ENCODE results near the gene MLANA.
"Not testable (repeated sequence)": the region's sequence is repeated elsewhere in the genome, so short reads cannot be mapped to it uniquely, and the experiment has no call there.

MLANA gene

GRCh38 chr9:5871785-5872184 is 18.9 kb upstream of the MLANA start:
- no peaks in the 10 kb centered on the region for H3K27me3 ChIP-seq (ENCODE audit: control insufficient read depth, insufficient read depth, low read length)
- H3K4me3 ChIP-seq (ENCODE audit: low read length), result no peak overlapping the region
- H3K4me1 ChIP-seq (ENCODE audit: control insufficient read depth, insufficient read depth, low read length), result no peaks in the 10 kb centered on the region
- H3K36me3 ChIP-seq (ENCODE audit: control insufficient read depth, insufficient read depth, low read length), result no peaks in the 10 kb centered on the region
- H3K9ac ChIP-seq (ENCODE audit: low read length), result no peak overlapping the region
- no peaks in the 10 kb centered on the region for H3K9me3 ChIP-seq (ENCODE audit: control insufficient read depth, low read length)

GRCh38 chr9:5872511-5872910 is 18.2 kb upstream of the MLANA start:
- Histone ChIP-seq H3K27me3 (ENCODE audit: control insufficient read depth, insufficient read depth, low read length) (no peaks in the 10 kb centered on the region), H3K36me3 (ENCODE audit: control insufficient read depth, insufficient read depth, low read length) (no peaks in the 10 kb centered on the region), H3K4me1 (ENCODE audit: control insufficient read depth, insufficient read depth, low read length) (no peaks in the 10 kb centered on the region), H3K4me3 (ENCODE audit: low read length) (no peak overlapping the region), H3K9ac (ENCODE audit: low read length) (no peak overlapping the region), H3K9me3 (ENCODE audit: control insufficient read depth, low read length) (no peaks in the 10 kb centered on the region)

- H3K36me3 ChIP-seq (ENCODE audit: control insufficient read depth, insufficient read depth, low read length), result no peaks in the 10 kb centered on the region
- H3K9me3 ChIP-seq (ENCODE audit: control insufficient read depth, low read length), result no peaks in the 10 kb centered on the region
- no peaks in the 10 kb centered on the region for H3K4me1 ChIP-seq (ENCODE audit: control insufficient read depth, insufficient read depth, low read length)
- H3K9ac ChIP-seq (ENCODE audit: low read length), result no peak overlapping the region
- no peaks in the 10 kb centered on the region for H3K27me3 ChIP-seq (ENCODE audit: control insufficient read depth, insufficient read depth, low read length)
- H3K4me3 ChIP-seq (ENCODE audit: low read length), result no peak overlapping the region
Measured at GRCh38 chr9:5873439-5873838, 17.2 kb upstream of the MLANA start.

GRCh38 chr9:5874048-5874447 is 16.6 kb upstream of the MLANA start:
- H3K4me1 ChIP-seq (ENCODE audit: control insufficient read depth, insufficient read depth, low read length), result no peaks in the 10 kb centered on the region
- no peaks in the 10 kb centered on the region for H3K36me3 ChIP-seq (ENCODE audit: control insufficient read depth, insufficient read depth, low read length)
- no peak overlapping the region for H3K4me3 ChIP-seq (ENCODE audit: low read length)
- no peak overlapping the region for H3K9ac ChIP-seq (ENCODE audit: low read length)
- H3K9me3 ChIP-seq (ENCODE audit: control insufficient read depth, low read length), result no peaks in the 10 kb centered on the region
- H3K27me3 ChIP-seq (ENCODE audit: control insufficient read depth, insufficient read depth, low read length), result no peaks in the 10 kb centered on the region

- no peak overlapping the region for H3K4me3 ChIP-seq (ENCODE audit: low read length)
- peaks cover 8% of the 10 kb centered on the region for H3K4me1 ChIP-seq (ENCODE audit: control insufficient read depth, insufficient read depth, low read length)
- no peak overlapping the region for H3K9ac ChIP-seq (ENCODE audit: low read length)
- no peaks in the 10 kb centered on the region for H3K9me3 ChIP-seq (ENCODE audit: control insufficient read depth, low read length)
- H3K27me3 ChIP-seq (ENCODE audit: control insufficient read depth, insufficient read depth, low read length), result no peaks in the 10 kb centered on the region
- no peaks in the 10 kb centered on the region for H3K36me3 ChIP-seq (ENCODE audit: control insufficient read depth, insufficient read depth, low read length)
Measured at GRCh38 chr9:5876026-5876425, 14.7 kb upstream of the MLANA start.

- Histone ChIP-seq H3K9me3 (ENCODE audit: control insufficient read depth, low read length) (no peaks in the 10 kb centered on the region), H3K4me1 (ENCODE audit: control insufficient read depth, insufficient read depth, low read length) (peaks cover 8% of the 10 kb centered on the region), H3K36me3 (ENCODE audit: control insufficient read depth, insufficient read depth, low read length) (no peaks in the 10 kb centered on the region), H3K9ac (ENCODE audit: low read length) (no peak overlapping the region), H3K4me3 (ENCODE audit: low read length) (no peak overlapping the region), H3K27me3 (ENCODE audit: control insufficient read depth, insufficient read depth, low read length) (no peaks in the 10 kb centered on the region)
Measured at GRCh38 chr9:5876711-5877110, 14.0 kb upstream of the MLANA start.

- H3K4me3 ChIP-seq (ENCODE audit: low read length), result no peak overlapping the region
- no peak overlapping the region for H3K9ac ChIP-seq (ENCODE audit: low read length)
- no peaks in the 10 kb centered on the region for H3K27me3 ChIP-seq (ENCODE audit: control insufficient read depth, insufficient read depth, low read length)
- H3K36me3 ChIP-seq (ENCODE audit: control insufficient read depth, insufficient read depth, low read length), result no peaks in the 10 kb centered on the region
- peaks cover 8% of the 10 kb centered on the region for H3K4me1 ChIP-seq (ENCODE audit: control insufficient read depth, insufficient read depth, low read length)
- no peaks in the 10 kb centered on the region for H3K9me3 ChIP-seq (ENCODE audit: control insufficient read depth, low read length)
Measured at GRCh38 chr9:5879419-5880181, 11.1 kb upstream of the MLANA start.

GRCh38 chr9:5882244-5883012 is 8.3 kb upstream of the MLANA start:
- H3K9ac ChIP-seq (ENCODE audit: low read length); H3K9me3 ChIP-seq (ENCODE audit: control insufficient read depth, low read length); H3K4me1 ChIP-seq (ENCODE audit: control insufficient read depth, insufficient read depth, low read length): not testable (repeated sequence)

GRCh38 chr9:5884191-5884590 is 6.5 kb upstream of the MLANA start:
- no peak overlapping the region for H3K4me3 ChIP-seq (ENCODE audit: low read length)
- H3K4me1 ChIP-seq (ENCODE audit: control insufficient read depth, insufficient read depth, low read length), result peaks cover 7% of the 10 kb centered on the region
- H3K9ac ChIP-seq (ENCODE audit: low read length), result no peak overlapping the region
- H3K36me3 ChIP-seq (ENCODE audit: control insufficient read depth, insufficient read depth, low read length), result no peaks in the 10 kb centered on the region
- H3K27me3 ChIP-seq (ENCODE audit: control insufficient read depth, insufficient read depth, low read length), result no peaks in the 10 kb centered on the region
- H3K9me3 ChIP-seq (ENCODE audit: control insufficient read depth, low read length), result no peaks in the 10 kb centered on the region

More at GRCh38 chr9:5882244-5883012, 8.3 kb upstream of the MLANA start:
- H3K4me3 ChIP-seq (ENCODE audit: low read length); H3K27me3 ChIP-seq (ENCODE audit: control insufficient read depth, insufficient read depth, low read length); H3K36me3 ChIP-seq (ENCODE audit: control insufficient read depth, insufficient read depth, low read length): not testable (repeated sequence)

GRCh38 chr9:5886114-5886939 is 4.4 kb upstream of the MLANA start:
- Histone ChIP-seq H3K4me3 (ENCODE audit: low read length) (no peak overlapping the region), H3K9ac (ENCODE audit: low read length) (no peak overlapping the region), H3K27me3 (ENCODE audit: control insufficient read depth, insufficient read depth, low read length) (no peaks in the 10 kb centered on the region), H3K9me3 (ENCODE audit: control insufficient read depth, low read length) (no peaks in the 10 kb centered on the region), H3K4me1 (ENCODE audit: control insufficient read depth, insufficient read depth, low read length) (no peaks in the 10 kb centered on the region), H3K36me3 (ENCODE audit: control insufficient read depth, insufficient read depth, low read length) (no peaks in the 10 kb centered on the region)

- H3K36me3 ChIP-seq (ENCODE audit: control insufficient read depth, insufficient read depth, low read length), result no peaks in the 10 kb centered on the region
- H3K27me3 ChIP-seq (ENCODE audit: control insufficient read depth, insufficient read depth, low read length), result no peaks in the 10 kb centered on the region
- no peak overlapping the region for H3K9ac ChIP-seq (ENCODE audit: low read length)
- H3K4me1 ChIP-seq (ENCODE audit: control insufficient read depth, insufficient read depth, low read length), result no peaks in the 10 kb centered on the region
- H3K4me3 ChIP-seq (ENCODE audit: low read length), result no peak overlapping the region
- no peaks in the 10 kb centered on the region for H3K9me3 ChIP-seq (ENCODE audit: control insufficient read depth, low read length)
Measured at GRCh38 chr9:5892456-5893133, 1.9 kb downstream of the MLANA start.
